GM19397 (cell line): ENCODE data around the gene FBXL7.
"Not testable (repeated sequence)": the region's sequence is repeated elsewhere in the genome, so short reads cannot be mapped to it uniquely, and the experiment has no call there.

Experiments used
- ATAC-seq: cut with Tn5 transposase; IDR thresholded peaks from one replicate; pipeline ENCODE4 v1.9.1; 2021; ENCODE audit warnings: mild to moderate bottlenecking, moderate library complexity; ENCODE audit not compliant: unreplicated experiment

Gene FBXL7

GRCh38 chr5:15852217-15852616 is 352.2 kb downstream of the FBXL7 start:
- no peak for ATAC-seq

GRCh38 chr5:15852949-15853348 is 353.0 kb downstream of the FBXL7 start:
- ATAC-seq, result no peak

- no peak for ATAC-seq
Measured at GRCh38 chr5:15858326-15858725, 358.3 kb downstream of the FBXL7 start.

GRCh38 chr5:15864536-15865215 is 364.7 kb downstream of the FBXL7 start:
- no peak for ATAC-seq

- not testable (repeated sequence) for ATAC-seq
Measured at GRCh38 chr5:15872259-15872658, 372.3 kb downstream of the FBXL7 start.

GRCh38 chr5:15877914-15878313 is 377.9 kb downstream of the FBXL7 start:
- ATAC-seq, result no peak

- ATAC-seq, result no peak
Measured at GRCh38 chr5:15880201-15880600, 380.2 kb downstream of the FBXL7 start.

GRCh38 chr5:15885156-15885555 is 385.2 kb downstream of the FBXL7 start:
- ATAC-seq, result no peak

- ATAC-seq, result no peak
Measured at GRCh38 chr5:15886156-15886555, 386.2 kb downstream of the FBXL7 start.

- no peak for ATAC-seq
Measured at GRCh38 chr5:15887093-15887492, 387.1 kb downstream of the FBXL7 start.

GRCh38 chr5:15889001-15889400 is 389.0 kb downstream of the FBXL7 start:
- ATAC-seq, result no peak

GRCh38 chr5:15893866-15894265 is 393.9 kb downstream of the FBXL7 start:
- ATAC-seq, result no peak

- no peak for ATAC-seq
Measured at GRCh38 chr5:15897656-15898055, 397.7 kb downstream of the FBXL7 start.

GRCh38 chr5:15898641-15899040 is 398.7 kb downstream of the FBXL7 start:
- no peak for ATAC-seq

GRCh38 chr5:15899481-15899880 is 399.5 kb downstream of the FBXL7 start:
- no peak for ATAC-seq

GRCh38 chr5:15901151-15901550 is 401.2 kb downstream of the FBXL7 start:
- no peak for ATAC-seq

- no peak for ATAC-seq
Measured at GRCh38 chr5:15902066-15902465, 402.1 kb downstream of the FBXL7 start.

- ATAC-seq, result no peak
Measured at GRCh38 chr5:15904899-15905830, 405.2 kb downstream of the FBXL7 start.

GRCh38 chr5:15914638-15915037 is 414.7 kb downstream of the FBXL7 start:
- ATAC-seq, result no peak

- no peak for ATAC-seq
Measured at GRCh38 chr5:15926586-15926985, 426.6 kb downstream of the FBXL7 start.

- no peak for ATAC-seq
Measured at GRCh38 chr5:15927710-15928380, 427.9 kb downstream of the FBXL7 start.
